ENCODE data around the gene CPT1C.
A peak's percentile ranks its signal among the peaks of the same experiment; 100 is the strongest.

CPT1C gene

DNA sequence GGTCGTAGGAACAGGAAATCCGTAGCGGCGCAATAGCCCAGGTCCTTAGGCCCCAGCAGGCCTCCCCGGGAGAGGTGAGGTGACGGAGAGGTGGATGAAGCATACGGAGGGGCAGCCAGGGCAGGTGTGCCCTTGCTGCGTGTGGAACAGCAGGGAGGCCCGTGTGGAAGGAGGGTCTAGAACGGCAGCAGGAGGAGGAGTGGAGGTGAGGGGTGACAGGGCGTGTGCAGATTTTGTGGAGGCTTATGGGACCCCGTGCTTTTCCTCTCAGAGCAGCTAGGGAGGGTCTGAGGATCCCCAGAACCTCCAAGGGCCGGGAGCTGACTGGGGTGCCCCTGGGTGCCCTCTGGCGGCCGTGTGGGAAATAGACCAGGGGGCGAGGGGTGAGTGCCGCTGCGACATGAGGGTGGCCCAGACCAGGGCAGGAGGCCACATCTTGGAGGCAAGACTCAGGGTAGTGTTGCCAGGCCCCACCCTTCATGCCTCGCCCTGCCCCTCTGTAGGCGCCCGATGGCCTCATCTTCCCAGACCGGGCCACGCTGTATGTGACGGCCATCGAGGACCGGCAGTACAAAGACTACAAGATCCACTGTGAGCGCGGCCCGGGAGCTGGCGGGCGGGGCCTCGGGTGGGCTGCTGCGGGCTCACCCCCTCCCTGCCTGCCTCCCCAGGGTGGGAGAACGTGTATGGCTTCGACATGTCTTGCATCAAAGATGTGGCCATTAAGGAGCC, 6.5 kb upstream of the CPT1C start:
- peak; percentile 11 for DNase-seq

DNA sequence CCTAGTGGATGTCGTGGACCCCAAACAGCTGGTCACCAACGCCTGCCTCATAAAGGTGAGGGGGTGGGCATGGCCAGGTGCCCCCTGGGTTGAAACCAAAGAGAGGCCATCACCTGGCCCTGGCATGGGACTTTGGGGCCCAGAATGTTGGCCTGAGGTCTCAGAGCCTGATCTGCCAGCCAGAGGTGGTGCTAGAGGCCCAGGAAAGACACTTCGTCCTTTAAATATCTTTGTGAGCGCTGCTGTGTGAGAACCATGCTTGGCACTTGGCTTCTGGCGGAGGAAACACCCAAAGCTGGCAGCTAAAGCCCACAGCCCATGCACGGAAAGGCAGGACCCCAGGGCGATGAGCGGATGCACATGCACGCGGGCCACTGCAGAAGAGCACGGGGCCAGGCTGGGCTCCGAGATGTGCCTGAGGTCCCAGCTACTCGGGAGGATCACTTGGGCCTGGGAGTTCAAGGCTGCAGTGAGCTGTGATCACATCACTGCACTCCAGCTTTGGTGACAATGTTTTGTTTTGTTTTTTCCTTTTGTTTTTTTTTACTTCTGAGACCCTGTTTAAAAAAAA, 5.8 kb upstream of the CPT1C start:
- DNase-seq: no peak

DNA sequence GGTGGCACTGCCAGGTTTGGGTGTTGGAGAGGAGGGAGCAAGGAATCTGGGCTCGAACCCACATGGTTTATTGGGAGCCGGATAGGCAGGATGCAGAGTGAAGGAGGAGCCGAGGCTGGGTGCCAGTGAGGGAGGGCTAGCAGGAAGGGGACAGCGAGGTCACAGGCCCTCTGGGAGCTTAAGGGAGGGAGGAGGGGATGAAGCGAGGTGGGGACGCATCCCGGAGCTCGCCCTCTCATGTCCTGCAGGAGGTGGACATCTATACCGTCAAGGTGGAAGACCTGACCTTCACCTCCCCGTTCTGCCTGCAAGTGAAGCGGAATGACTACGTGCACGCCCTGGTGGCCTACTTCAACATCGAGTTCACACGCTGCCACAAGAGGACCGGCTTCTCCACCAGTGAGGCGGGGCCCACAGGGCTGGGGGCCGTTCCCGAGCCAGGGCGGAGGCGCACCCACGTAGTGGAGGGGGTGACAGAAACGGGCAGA, 5.0 kb upstream of the CPT1C start:
- no peak for DNase-seq

DNA sequence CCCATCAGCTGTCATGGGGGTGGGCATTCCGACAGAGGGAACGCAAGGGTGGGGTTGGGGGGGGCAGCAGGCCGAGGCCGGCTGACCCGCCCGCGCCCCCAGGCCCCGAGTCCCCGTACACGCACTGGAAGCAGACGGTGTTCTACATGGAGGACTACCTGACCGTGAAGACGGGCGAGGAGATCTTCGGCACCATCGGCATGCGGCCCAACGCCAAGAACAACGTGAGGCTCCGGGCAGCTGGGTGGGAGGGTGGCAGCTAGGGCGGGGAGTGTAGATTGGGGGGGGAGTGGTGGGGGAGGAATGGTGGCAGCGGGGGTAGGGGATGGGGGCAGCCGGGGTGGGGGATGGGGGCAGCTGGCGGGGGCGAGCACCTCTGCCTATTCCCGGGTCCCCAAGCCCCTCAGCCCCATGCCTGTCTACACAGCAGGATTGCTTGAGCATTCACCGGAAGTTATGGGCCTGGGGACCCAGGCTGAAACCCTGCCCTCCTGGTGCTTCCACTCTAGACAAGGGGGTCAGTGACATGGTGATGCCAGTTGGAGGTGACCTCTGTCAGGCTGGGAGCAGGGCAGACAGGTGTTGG, 4.3 kb upstream of the CPT1C start:
- DNase-seq: no peak

DNA sequence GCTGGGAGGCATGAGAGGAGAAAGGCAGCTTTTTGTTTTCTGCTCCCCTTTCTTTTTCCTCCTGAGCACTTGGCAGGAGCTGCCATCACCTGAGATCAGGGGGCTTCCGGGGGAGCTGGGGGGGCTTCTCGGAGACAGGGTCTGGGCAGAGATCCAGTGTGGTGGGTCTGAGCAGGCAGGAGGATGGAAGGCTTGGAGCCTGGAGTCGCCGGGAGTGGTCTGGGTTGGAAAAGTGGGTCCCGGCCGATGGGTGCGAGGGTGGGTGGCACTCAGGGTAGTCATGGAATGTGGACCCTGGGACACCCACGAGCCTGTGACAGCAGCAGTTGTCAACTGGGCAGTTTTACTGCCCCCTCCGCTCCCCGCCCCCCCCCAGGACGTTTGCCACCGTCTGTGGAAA, 3.8 kb upstream of the CPT1C start:
- DNase-seq: no peak

DNA sequence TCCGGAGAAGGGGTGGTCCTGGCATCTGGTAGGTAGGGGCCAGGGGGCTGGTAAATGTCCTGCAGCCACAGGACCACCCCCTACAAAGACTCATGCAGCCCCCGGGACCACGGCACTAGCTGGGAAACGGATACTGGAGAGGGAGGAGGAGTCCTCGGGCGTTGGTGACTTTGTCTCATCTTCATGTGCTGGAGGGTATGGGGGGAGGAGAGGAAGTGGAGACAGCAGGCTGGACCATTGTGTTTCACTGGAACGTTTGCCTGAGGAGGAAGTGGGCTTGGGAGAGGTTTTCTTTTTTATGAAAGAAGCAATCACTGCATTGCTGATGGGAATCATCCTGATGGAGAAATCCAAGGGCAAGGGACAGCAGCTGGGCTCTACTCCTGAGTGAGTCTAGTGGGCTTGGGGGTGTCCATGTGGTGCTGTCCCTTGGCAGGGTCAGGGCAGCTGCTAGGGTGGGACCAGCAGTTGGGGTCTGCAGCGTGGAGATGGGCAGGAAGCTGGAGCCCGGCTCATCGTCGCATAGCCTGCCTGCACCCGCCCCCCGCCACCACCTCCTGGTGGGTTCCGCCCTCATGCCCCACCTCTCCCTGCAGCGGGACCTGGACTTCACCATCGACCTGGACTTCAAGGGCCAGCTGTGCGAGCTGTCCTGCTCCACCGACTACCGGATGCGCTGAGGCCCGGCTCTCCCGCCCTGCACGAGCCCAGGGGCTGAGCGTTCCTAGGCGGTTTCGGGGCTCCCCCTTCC, 3.2 kb upstream of the CPT1C start:
- no peak for DNase-seq

DNA sequence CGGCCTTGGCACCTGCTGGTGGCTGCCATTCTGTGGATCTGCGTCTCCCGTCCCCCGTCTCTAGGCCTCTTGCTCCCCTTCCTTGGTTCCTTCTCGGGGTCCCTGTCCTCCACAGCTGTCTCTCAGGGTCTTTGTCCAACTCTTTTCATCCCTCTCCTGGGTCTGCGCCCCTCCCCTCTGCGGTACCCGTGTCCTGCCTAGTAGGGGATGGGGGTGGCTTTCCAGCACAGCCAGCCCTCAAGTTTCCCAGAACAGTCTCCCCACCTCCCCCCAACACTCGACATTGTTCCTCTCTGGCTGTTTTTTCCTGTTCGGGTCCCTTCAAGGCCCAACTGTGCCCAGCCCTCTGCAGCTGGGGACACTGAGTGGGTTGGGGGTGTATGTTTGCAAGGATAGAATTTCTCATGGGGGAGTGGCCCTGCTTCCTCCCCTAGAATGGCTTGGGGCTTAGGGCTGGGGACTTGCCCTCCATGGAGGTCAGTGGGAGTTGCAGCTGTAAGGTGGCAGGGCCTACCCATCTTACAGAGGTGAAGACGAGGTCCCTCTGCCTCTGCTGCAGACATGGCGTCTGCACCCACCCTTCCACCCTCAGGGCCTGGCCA, 2.3 kb upstream of the CPT1C start:
- no peak for DNase-seq

DNA sequence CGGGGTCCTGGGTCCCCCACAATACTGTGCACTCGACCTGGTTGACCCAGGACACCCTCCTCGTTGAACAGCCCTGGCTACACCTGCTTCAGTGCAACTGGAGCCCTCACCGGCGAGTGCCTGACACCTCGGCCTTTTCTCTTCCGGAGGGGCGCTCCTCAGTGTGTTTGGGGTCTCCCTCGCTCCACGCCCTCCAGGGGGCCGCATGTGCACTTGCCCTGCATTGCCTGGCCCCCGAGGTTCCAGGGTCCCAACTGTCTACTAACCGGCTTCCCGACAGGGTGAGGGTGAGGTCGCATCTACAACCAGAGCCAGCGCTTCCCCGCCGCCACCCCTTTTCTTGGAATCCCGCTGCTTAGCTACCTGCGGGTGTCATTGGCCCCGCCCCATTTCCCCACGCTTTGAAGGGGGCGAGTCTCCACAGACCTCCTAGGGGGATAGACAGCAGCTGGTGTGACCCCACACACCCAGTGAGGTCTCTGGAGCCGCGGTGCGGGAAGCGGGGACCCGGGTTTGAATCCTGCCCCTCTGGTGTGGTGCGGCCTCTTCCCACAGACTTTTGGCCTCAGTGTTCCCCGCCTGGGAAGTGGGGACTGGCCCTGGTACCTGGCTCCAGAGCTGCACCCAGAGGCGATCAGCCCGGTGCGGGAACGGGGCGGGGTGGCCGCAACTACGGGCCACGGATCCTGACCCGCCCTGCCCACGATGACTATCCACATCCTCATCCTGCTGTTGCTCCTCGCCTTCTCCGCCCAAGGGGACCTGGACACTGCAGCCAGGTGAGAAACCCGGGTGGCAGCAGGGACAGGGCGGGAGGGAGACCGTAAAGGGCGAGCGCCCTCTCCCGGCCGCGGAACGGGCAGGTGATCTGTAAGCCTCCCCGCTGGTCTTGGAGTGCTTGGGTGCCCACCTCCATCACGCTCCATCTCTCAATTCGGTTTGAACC, 1.5 kb upstream of the CPT1C start, which contains the start of gene ADM5:
Gene ADM5, plus strand, starts transcription at position 462 of the 946 bp plus-strand sequence. Its CDS starts 244 bp downstream, at position 706.
- no peak for DNase-seq

DNA sequence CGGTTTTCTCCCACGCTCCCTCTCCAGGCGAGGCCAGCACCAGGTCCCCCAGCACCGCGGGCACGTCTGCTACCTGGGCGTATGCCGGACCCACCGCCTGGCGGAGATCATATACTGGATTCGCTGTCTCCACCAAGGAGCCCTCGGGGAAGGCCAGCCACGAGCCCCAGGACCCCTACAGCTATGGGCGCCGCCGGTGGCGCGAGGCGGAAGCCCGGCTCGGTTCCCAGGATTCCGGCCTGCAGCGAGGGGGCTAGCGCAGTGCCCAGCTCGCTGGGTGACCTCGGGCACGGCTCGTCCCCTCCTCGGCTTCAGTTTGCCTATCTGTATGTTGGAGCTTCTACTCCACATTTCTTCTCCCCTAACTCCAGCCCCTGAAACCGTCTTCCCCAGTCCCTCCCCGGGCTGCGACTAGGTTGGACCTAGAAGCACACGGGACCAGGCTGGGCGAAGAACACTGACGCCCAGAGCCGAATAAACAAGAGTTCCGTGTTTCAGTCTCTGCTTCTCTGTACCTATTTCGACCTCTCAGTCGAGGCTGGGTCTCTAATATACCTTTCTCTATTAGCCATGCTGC, 749 bp upstream of the CPT1C start:
- no peak for DNase-seq

DNA sequence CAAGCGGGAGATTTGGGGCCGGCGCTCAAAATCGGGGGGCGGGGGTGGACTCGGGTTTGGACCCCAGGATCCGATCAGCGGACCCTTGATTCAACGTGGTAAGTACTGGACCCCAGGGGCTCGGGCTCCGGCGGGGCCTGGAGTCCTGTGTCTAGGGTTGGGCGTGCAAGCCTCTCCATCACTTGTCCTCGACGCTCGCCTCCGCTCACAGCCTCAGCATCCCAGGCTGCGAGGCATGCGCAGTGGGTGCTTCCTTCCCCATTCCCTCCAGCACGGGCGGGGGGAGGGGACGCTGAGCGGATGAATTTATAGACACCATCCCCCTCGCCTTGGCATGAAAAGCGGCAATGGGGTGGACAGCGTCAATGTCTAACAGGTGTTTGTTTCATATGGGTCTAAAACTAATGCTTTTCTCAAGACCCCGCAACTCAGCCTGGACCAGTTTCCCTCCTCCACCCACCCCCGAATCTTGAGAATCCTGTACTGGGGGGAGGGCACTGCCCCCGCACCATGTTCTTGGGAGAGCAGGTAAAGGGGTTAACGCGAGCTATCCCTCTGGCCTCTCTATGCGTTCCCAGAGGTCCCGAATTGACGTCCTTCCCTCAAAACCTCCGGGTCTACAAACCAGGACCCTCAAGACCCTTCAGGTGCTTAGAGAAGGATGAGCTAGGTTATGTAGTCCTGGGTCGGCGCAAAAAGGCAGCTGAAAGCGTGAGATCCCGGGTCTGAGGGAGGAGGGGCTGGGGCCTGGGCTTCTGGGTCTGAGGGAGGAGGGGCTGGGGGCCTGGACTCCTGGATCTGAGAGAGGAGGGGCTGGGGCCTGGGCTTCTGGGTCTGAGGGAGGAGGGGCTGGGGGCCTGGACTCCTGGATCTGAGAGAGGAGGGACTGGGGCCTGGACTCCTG, 579 bp downstream of the CPT1C start:
- DNase-seq: peak; percentile 12

DNA sequence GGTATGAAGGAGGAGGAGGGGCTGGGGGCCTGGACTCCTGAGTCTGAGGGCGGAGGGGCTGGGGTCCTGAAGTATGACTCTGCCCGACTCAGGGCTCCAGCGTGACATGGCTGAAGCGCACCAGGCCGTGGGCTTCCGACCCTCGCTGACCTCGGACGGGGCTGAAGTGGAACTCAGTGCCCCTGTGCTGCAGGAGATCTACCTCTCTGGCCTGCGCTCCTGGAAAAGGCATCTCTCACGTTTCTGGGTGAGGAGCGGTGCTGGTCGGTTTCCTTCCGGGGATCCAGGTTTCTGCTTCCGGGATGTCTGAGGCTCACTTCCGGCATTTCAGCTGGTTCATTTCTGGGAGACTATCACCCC, 1.2 kb downstream of the CPT1C start:
- DNase-seq: no peak

DNA sequence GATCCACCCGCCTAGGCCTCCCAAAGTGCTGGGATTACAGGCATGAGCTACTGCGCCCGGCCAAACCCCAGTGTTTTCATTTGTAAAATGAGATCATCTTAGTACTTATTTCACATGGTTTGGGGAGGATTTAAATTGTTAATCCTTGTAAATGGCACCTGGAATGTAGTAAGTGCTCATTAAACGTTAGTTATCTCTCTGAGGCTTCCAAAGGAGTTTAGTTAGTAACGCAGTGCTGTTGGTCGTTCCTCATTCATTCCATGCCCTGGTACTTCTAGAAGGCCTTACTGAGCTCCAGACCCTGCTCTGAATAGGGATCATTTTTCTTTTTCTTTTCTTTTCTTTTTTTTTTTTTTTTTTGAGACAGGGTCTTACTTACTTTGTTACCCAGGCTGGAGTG, 5.2 kb downstream of the CPT1C start:
- no peak for DNase-seq

DNA sequence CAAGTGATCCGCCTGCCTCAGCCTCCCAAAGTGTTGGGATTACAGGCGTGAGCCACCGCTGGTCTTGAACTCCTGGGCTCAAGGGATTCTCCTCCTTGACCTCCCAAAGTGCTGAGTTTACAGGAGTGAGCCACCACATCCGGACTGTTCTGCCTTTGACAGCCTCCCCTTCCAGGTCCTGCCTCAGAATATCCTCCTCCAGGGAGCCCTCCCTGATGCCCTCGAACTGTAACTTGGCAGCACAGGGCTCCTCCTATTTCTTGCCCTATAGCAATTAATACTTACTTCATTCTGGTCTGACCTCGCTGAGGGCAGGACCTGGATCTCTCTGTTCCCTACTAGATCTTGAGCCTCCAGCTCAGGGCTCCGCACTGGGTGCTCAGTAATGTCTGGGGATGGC, 5.9 kb downstream of the CPT1C start:
- no peak for DNase-seq

DNA sequence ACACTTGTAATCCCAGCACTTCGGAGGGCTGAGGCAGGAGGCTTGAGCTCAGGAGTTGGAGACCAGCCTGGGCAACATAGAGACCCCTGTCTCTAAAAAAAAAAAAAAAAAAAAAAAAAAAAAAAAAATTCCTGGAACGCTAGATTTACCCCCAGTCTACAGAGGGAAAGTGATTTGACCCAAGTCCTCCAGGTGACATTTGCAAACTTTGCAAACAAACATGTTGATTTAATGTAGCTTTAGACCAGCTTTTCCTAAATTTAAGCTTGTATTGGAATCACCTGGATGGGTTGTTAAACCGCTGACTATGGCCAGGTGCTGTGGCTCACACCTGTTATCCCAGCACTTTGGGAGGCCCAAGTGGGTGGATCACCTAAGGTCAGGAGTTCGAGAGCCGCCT, 8.4 kb downstream of the CPT1C start:
- DNase-seq: no peak

DNA sequence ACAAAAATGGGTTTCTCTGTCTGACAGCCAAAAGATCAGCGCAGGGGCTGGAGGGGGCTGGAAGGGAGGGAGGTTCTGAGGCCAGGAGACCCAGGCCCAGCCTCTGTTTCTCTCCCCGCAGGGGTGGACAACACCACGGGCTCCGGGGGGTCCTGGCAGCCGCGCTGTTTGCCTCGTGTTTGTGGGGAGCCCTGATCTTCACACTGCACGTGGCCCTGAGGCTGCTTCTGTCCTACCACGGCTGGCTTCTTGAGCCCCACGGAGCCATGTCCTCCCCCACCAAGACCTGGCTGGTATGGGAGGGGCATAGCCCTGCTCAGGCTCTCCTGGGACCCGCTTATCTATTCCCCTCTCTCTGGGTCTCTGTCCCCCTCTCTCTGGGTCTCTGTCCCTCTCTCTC, 9.6 kb downstream of the CPT1C start:
- DNase-seq: no peak

DNA sequence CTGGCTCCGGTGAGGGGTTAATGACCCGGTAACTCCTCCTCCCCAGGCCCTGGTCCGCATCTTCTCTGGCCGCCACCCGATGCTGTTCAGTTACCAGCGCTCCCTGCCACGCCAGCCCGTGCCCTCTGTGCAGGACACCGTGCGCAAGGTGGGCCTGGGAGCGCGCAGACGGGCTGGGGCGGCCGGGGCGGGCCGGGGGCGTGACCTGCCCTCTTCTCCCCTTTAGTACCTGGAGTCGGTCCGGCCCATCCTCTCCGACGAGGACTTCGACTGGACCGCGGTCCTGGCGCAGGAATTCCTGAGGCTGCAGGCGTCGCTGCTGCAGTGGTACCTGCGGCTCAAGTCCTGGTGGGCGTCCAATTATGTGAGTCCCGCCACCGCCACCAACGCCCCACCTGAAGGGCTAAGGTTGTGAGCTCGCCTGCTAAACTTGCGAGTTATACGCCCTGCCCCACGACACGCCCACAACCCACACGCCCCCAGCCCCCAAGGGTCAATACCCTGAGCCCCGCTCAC, 10.4 kb downstream of the CPT1C start:
- no peak for DNase-seq

DNA sequence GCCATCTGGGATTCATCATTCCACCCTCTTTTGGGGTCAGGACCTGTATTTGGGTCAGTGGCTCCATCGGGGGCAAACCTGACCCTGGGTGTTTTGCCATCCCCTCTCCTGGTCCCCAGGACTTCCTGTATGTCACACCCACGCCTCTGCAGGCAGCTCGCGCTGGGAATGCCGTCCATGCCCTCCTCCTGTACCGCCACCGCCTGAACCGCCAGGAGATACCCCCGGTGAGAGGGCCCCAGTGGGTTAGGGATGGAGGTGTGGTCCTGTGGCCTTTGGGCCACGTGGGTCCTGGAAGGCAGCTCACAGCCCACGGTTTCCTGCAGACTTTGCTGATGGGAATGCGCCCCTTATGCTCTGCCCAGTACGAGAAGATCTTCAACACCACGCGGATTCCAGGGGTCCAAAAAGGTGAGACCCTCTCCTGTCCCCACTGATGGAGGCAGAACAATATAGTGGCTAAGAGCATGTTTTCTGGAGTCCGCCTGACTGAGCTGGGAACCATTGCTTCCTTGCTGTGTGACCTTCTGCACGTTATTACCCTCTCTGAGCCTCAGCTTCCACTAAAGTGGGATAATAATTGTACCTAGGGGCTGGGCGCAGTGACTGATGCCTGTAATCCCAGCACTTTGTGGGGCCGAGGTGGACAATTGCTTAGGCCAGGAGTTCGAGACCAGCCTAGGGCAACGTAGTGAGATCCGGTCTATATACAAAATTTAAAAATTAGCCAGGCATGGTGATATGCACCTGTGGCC, 14.1 kb downstream of the CPT1C start:
- no peak for DNase-seq

DNA sequence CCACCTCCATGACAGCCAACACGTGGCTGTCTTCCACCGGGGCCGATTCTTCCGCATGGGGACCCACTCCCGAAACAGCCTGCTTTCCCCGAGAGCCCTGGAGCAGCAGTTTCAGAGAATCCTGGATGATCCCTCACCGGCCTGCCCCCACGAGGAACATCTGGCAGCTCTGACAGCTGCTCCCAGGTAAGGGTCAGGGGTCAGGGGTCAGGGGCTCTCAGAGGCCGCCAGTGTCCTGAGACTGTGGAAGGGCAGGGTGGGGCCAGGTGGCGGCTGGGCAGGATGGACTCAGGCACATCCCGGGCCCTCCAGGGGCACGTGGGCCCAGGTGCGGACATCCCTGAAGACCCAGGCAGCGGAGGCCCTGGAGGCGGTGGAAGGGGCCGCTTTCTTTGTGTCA, 15.0 kb downstream of the CPT1C start:
- no peak for DNase-seq

DNA sequence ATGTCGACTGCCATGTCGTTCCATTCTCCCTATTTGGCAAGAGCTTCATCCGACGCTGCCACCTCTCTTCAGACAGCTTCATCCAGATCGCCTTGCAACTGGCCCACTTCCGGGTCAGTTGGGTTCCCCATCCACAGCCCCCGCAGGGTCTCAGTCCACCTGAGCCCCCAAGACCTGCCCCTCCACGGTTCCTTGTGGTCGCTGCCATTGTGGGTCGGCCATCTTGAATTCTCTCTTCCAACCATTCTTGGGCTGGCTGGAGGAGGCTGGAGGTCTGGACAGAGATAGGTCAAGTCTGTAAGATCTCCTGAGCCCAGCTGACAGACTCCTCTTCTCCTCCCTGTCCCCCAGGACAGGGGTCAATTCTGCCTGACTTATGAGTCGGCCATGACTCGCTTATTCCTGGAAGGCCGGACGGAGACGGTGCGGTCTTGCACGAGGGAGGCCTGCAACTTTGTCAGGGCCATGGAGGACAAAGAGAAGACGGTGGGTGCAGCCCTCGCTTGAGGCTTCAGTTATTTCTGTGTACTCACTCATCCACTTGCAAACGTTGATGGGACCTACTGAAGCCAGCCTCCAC, 19.5 kb downstream of the CPT1C start:
- DNase-seq: no peak

Measured in stimulated activated naive CD4-positive, alpha-beta T cell treated with Interleukin-2 at 50 U/mL for 16 hours (primary cell).